Neutrophil (primary cell): ENCODE data around the gene TFEB.

ENCODE experiments used
- H3K27ac ChIP-seq: fragments of 200-600 bp; sonication (generic); 2 replicates; pipeline ENCODE4 v1.5.1; 2016; ENCODE audit warnings: mild to moderate bottlenecking, moderate library complexity
- H3K27me3 ChIP-seq: fragments of 200-600 bp; sonication (generic); 2 replicates; pipeline ENCODE4 v1.6.0; 2016; ENCODE audit warnings: mild to moderate bottlenecking
- H3K36me3 ChIP-seq: fragments of 200-600 bp; sonication (generic); 2 replicates; pipeline ENCODE4 v1.5.1; 2017
- H3K4me1 ChIP-seq, 2 experiments: fragments of 200-600 bp in 1 of 2; sonication (generic) in 1 of 2; 1 replicate in 1 of 2; 2 replicates in 1 of 2; pipeline versions ENCODE4 v1.5.1 to v1.6.1; 2013 to 2016; ENCODE audit warnings: low read depth in 1 of 2, low read length in 1 of 2, mild to moderate bottlenecking in 1 of 2, moderate library complexity in 1 of 2; ENCODE audit not compliant: control insufficient read depth in 1 of 2, insufficient read depth in 1 of 2
- H3K4me3 ChIP-seq, 2 experiments: fragments of 200-600 bp in 1 of 2; sonication (generic) in 1 of 2; 1 replicate in 1 of 2; 2 replicates in 1 of 2; pipeline ENCODE4 v1.5.1; 2013 to 2016; ENCODE audit warnings: low read depth in 1 of 2, low read length in 1 of 2, mild to moderate bottlenecking in 1 of 2, moderate library complexity in 1 of 2
- H3K9me3 ChIP-seq: fragments of 200-600 bp; sonication (generic); 2 replicates; pipeline ENCODE4 v1.5.1; 2016
- TF ChIP-seq, protein P1 (sequence below): fragments of 200-600 bp; sonication (generic); IDR thresholded peaks from 2 replicates; pipeline ENCODE4 v1.5.1; 2016; ENCODE audit warnings: antibody characterized with exemption

The TFEB gene

DNA sequence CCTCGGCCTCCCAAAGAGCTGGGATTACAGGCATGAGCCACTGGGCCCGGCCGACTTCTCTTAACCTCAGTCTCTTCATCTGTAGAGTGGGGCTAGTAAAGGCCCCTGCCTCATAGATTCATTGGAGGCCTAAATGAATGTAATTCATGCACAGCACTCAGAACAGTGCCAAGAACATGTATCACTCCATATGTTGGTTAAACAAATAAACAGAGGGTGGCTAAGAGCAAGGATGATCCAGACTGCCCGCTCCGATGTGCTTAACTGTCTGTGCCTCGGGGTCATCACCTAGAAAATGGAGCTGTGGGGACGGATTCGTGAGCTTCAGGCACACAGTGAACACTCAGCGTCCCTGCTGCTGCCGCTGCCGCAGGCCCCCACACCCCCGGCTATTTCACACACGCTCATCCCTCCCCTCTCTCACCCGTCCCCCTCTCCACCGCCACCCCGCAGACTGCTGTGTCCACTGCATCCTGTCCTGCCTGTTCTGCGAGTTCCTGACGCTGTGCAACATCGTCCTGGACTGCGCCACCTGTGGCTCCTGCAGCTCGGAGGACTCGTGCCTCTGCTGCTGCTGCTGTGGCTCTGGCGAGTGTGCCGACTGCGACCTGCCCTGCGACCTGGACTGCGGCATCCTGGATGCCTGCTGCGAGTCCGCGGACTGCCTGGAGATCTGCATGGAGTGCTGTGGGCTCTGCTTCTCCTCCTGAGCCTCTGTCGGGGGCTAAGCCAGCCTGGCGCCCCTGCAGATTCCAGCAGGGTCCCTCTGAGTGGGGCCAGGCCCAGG lies 82.3 kb downstream of the TFEB start:
- Histone ChIP-seq H3K4me3 (no peak overlapping the region), H3K27ac (no peak overlapping the region), H3K27me3 (no peaks in the 10 kb centered on the region), H3K36me3 (no peaks in the 10 kb centered on the region), H3K4me1 (peaks cover 0 to 4% of the 10 kb centered on the region in 2 experiments), H3K9me3 (no peaks in the 10 kb centered on the region)
- TF ChIP-seq, protein P1, sequence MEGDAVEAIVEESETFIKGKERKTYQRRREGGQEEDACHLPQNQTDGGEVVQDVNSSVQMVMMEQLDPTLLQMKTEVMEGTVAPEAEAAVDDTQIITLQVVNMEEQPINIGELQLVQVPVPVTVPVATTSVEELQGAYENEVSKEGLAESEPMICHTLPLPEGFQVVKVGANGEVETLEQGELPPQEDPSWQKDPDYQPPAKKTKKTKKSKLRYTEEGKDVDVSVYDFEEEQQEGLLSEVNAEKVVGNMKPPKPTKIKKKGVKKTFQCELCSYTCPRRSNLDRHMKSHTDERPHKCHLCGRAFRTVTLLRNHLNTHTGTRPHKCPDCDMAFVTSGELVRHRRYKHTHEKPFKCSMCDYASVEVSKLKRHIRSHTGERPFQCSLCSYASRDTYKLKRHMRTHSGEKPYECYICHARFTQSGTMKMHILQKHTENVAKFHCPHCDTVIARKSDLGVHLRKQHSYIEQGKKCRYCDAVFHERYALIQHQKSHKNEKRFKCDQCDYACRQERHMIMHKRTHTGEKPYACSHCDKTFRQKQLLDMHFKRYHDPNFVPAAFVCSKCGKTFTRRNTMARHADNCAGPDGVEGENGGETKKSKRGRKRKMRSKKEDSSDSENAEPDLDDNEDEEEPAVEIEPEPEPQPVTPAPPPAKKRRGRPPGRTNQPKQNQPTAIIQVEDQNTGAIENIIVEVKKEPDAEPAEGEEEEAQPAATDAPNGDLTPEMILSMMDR = no peak

DNA sequence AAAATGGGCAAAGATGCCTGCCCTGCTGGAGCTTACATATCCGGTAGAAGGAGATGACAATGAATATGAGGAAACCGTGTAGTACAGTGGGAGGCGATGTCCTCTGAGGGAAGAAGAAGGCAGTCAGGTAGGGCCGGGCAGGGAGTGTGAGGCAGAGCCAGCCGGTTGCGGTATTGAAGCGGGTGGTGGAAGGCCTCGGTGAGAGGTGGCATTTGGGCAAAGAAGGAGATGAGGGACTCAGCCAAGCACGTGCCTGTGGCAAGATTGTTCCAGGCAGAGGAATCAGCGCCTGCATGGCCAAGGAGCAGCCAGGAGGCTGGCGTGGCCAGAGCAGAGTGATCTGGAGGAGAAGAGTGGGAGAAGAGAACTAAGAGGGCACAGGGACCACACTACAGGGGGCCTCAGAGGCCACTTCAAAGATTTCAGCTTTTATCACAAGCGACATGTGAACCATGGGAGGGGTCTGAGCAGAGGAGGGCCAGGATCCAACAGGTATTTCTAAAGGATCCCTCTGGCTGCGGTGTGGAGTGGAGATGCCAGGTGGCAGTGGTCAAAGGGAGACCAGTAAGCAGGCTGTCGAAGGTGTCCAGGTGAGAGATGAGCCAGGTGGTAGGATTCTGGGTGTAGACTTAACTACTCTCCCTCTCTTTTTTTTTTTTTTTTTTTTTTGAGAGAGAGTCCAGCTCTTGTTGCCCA lies 83.3 kb downstream of the TFEB start:
- no peak overlapping the region for H3K4me3 ChIP-seq
- no peaks in the 10 kb centered on the region for H3K27me3 ChIP-seq
- H3K4me1 ChIP-seq = peaks cover 0 to 4% of the 10 kb centered on the region in 2 experiments
- no peaks in the 10 kb centered on the region for H3K36me3 ChIP-seq
- H3K9me3 ChIP-seq = no peaks in the 10 kb centered on the region
- TF ChIP-seq, protein P1 = no peak
- no peak overlapping the region for H3K27ac ChIP-seq

DNA sequence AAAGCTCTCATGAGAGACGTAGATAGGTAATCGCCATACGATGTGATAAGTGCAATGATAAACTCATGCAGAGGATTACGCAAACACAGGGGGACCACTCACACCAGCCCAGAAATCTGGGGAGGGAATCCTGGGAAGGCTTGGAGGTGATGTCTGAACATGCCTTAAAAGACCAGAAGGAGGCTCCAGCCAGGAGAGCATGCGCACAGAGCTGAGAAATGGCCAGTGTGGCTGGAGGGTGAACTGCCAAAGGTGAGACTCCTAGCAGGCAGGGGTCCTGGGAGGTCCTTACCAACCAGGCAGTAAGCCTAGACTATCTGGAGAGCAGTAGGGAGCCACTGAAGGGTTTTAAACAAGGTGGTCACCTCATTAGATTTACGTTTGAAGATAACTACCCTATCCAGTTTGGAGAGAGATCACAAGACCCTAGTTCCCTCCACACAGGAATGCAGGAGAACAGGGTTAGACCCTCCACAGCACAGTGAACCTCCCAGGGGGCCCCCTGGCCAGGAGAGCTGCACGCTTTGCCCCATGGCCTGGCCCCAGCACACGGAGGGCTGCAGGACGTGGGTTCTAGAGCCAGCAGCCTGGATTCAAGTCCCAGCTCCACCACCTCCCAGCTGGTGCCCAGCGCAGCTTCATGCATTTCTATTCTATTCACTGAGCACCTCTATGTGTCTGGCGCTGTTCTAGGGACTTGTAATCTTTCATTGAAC lies 84.0 kb downstream of the TFEB start:
- no peak overlapping the region for H3K4me3 ChIP-seq
- no peaks in the 10 kb centered on the region for H3K27me3 ChIP-seq

DNA sequence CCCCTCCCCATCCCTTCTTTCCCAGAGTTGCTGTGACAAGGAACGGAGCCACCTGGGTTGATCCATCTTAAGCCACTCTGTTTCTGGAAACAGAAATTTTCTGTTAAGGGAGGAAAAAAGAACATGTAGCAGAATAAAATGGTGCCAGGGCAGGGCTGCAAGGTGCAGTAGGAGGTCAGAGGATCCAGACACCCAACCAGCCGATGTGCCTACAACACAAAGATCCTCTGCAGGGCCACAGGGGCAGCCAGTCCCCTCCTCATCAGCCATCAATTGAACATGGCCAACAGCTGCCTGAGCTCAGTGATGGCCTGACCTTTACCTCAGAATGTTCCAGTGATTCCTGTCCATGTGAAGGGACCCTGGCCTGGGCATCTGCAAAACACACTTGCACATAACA lies 85.3 kb downstream of the TFEB start:
- no peaks in the 10 kb centered on the region for H3K36me3 ChIP-seq
- no peaks in the 10 kb centered on the region for H3K27me3 ChIP-seq
- TF ChIP-seq, protein P1 = no peak

More for the DNA sequence above, 84.0 kb downstream of the TFEB start:
- Histone ChIP-seq H3K36me3 (no peaks in the 10 kb centered on the region), H3K27ac (no peak overlapping the region), H3K9me3 (no peaks in the 10 kb centered on the region), H3K4me1 (peaks cover 0 to 4% of the 10 kb centered on the region in 2 experiments)
- TF ChIP-seq, protein P1 = no peak

DNA sequence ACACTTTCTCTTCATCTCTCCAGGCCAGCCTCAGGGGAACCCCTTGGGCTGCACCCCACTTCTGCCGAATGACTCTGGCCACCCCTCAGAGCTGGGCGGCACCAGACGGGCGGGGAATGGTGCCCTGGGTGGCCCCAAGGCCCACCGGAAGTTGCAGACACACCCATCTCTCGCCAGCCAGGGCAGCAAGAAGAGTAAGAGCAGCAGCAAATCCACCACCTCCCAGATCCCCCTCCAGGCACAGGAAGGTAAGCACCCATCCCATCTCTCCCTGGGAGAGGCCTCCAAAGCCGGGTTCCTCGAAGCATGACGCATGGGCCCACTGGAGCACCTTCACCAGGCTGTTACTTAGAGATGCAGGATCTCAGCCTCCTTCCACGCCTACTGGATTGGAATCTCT lies 85.8 kb downstream of the TFEB start:
- Histone ChIP-seq H3K4me1 (no peaks in the 10 kb centered on the region), H3K27me3 (no peaks in the 10 kb centered on the region), H3K4me3 (no peak overlapping the region), H3K27ac (no peak overlapping the region), H3K36me3 (no peaks in the 10 kb centered on the region), H3K9me3 (no peaks in the 10 kb centered on the region)
- TF ChIP-seq, protein P1 = no peak

More for the DNA sequence above, 85.3 kb downstream of the TFEB start:
- Histone ChIP-seq H3K4me3 (no peak overlapping the region), H3K9me3 (no peaks in the 10 kb centered on the region), H3K27ac (no peak overlapping the region), H3K4me1 (no peaks in the 10 kb centered on the region)
